ENCODE results near the gene GPR142. TPM values are rescaled to one million over a fixed set of nuclear protein-coding genes. Genes with fewer than 3 reads are reported as not detected.

GPR142 gene
- total RNA-seq, 1 experiment from 2014 or later = not detected

DNA sequence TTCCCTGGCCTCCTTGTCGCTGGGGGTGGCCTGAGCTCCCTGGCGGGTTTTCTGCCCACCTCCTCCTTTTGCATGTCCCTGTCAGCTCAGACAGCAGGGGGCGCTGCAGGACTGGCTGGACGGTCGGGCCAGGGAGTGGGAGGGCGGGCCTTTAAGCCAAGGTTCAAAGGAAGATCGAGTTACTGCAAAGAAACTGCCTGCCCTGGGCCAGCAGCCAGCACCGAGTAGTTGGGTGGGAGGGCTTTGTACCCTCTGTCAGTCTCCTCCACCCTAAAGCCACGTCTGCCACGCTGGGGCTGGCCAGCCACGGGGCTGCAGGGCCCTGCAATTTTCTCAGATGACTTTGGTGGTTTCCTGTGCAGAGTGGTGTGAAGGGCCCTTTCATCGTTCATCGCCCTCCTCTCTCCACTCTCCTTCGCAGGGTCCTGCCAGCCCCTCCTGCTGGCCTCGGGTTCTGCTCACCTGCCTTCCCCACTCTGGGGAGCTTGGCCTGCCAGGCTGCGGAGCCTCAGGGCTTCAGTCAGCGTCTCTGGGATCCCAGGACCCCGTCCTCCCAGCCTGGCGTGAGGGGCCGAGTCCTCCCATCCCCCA is 12.3 kb downstream of the GPR142 start:
- Histone ChIP-seq H3F3A (ENCODE audit: low read length, unreplicated experiment) (no peaks in the 10 kb centered on the region), H3K4me1 (ENCODE audit: insufficient read depth, low read length) (peaks cover 19% of the 10 kb centered on the region), H3K9ac (ENCODE audit: low read length) (no peak overlapping the region), H3K9me2 (replicated peaks; ENCODE audit: low read length) (no peaks in the 10 kb centered on the region), H4K20me1 (ENCODE audit: low read length) (no peaks in the 10 kb centered on the region), H3K4me2 (ENCODE audit: low read length) (peak overlapping the region; percentile 79), H3K4me3 (ENCODE audit: low read length) (peak overlapping the region; percentile 49), H3K79me2 (ENCODE audit: low read length) (no peaks in the 10 kb centered on the region), H3K27ac (ENCODE audit: low read length) (no peak overlapping the region), H3K9me3 (ENCODE audit: low read length) (no peaks in the 10 kb centered on the region), H3K36me3 (ENCODE audit: low read depth, low read length) (no peaks in the 10 kb centered on the region), H3K27me3 (ENCODE audit: low read length) (peaks cover 22% of the 10 kb centered on the region), H2AFZ (ENCODE audit: low read length) (peak overlapping the region; percentile 73)
- ChIA-PET CTCF (interaction anchor here (0.6 to 3.0 kb wide), 14 partner anchors 12 to 153 kb away, joined by 3 to 47 read pairs (median 5); partner anchors contain the start of gene GPR142), POLR2A (ENCODE audit: unreplicated experiment) (interaction anchor here (0.5 to 1.0 kb wide), 3 partner anchors 51 to 84 kb away, joined by 4 to 24 read pairs (median 4); no protein-coding TSS in a partner anchor)
- DNase-seq (peak; percentile 92), ATAC-seq (peak; percentile 83)
- no peak for TF ChIP-seq EZH2 (IDR thresholded peaks at IDR 0.05; ENCODE audit: low read length, unreplicated experiment)
- TF ChIP-seq, protein P1, sequence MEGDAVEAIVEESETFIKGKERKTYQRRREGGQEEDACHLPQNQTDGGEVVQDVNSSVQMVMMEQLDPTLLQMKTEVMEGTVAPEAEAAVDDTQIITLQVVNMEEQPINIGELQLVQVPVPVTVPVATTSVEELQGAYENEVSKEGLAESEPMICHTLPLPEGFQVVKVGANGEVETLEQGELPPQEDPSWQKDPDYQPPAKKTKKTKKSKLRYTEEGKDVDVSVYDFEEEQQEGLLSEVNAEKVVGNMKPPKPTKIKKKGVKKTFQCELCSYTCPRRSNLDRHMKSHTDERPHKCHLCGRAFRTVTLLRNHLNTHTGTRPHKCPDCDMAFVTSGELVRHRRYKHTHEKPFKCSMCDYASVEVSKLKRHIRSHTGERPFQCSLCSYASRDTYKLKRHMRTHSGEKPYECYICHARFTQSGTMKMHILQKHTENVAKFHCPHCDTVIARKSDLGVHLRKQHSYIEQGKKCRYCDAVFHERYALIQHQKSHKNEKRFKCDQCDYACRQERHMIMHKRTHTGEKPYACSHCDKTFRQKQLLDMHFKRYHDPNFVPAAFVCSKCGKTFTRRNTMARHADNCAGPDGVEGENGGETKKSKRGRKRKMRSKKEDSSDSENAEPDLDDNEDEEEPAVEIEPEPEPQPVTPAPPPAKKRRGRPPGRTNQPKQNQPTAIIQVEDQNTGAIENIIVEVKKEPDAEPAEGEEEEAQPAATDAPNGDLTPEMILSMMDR (conservative IDR thresholded peaks at IDR 0.05; ENCODE audit: low read depth, low read length) = peak; percentile 97
- BruUV-seq (replicated peaks) = no TSS peak
- intact Hi-C loops (cut with micrococcal nuclease) = loop anchor here (1.0 kb wide), 4 partner anchors 51 to 154 kb away; no protein-coding TSS in a partner anchor

DNA sequence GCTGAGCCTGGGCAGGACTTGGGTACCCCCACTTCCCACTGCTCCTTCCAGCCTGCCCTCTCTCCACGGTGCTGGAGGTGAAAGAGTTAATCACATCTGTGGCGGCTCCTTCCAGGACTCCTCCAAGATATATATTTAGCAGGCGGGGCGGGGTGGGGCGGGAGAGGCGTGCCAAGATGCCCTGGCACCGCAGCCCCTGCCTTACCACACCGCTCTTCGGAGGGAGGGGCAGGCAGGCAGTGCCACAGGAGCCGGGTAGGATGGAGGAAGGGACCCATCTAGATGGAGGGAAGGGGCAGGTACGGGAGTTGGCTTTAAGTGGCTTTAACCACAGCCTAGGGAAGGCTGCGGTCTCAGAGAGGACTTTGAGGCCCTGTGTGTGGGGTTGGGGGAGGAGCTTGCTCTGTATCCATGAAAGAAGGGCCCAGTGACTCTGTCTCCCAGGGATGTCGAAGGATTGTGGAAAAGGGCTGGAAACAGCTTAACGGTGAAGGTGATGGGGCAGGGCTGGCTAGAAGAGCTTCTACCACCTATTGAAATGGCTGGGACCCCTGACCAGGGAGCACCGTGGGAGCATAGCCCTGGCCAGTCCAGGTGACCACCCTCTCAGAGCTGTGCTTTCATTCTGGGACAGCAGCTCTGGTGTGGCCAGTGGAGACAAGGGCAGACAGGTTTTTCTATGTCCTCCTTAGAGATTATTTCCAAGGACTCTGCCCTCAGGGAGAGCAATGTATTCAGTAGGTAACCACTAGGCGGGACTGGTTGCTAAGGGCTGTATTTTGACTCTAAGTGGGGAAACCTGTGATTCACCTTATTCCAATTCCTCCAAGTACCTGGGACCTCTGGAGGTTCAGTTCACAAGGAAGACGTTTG is 13.0 kb downstream of the GPR142 start:
- H4K20me1 ChIP-seq (ENCODE audit: low read length) = no peaks in the 10 kb centered on the region
- no peak overlapping the region for H3K9ac ChIP-seq (ENCODE audit: low read length)
- ATAC-seq = peak; percentile 74
- H3K4me3 ChIP-seq (ENCODE audit: low read length) = peak overlapping the region; percentile 49
- peaks cover 18% of the 10 kb centered on the region for H3K27me3 ChIP-seq (ENCODE audit: low read length)
- no peaks in the 10 kb centered on the region for H3K9me2 ChIP-seq (replicated peaks; ENCODE audit: low read length)
- DNase-seq = peak; percentile 89
- no peaks in the 10 kb centered on the region for H3K79me2 ChIP-seq (ENCODE audit: low read length)
- no peaks in the 10 kb centered on the region for H3K9me3 ChIP-seq (ENCODE audit: low read length)
- H3K36me3 ChIP-seq (ENCODE audit: low read depth, low read length) = no peaks in the 10 kb centered on the region
- peak overlapping the region; percentile 36 for H3K27ac ChIP-seq (ENCODE audit: low read length)
- peaks cover 19% of the 10 kb centered on the region for H3K4me1 ChIP-seq (ENCODE audit: insufficient read depth, low read length)
- ChIA-PET CTCF (interaction anchor here (1.0 to 3.0 kb wide), 6 partner anchors 12 to 110 kb away, joined by 3 to 47 read pairs (median 10); partner anchors contain the start of gene GPR142), POLR2A (ENCODE audit: unreplicated experiment) (interaction anchor here (0.6 to 0.9 kb wide), 3 partner anchors 50 to 71 kb away, joined by 3 to 4 read pairs (median 3); no protein-coding TSS in a partner anchor)
- BruUV-seq (replicated peaks) = TSS peak; percentile 56
- peak overlapping the region; percentile 73 for H2AFZ ChIP-seq (ENCODE audit: low read length)
- TF ChIP-seq EZH2 (IDR thresholded peaks at IDR 0.05; ENCODE audit: low read length, unreplicated experiment) (no peak), EZH2phosphoT487 (IDR thresholded peaks at IDR 0.05; ENCODE audit: borderline replicate concordance, low read length) (no peak)
- TF ChIP-seq, protein P1 (conservative IDR thresholded peaks at IDR 0.05; ENCODE audit: low read depth, low read length) = peak; percentile 63
- intact Hi-C loops (cut with micrococcal nuclease) = loop anchor here (1.0 kb wide), 1 partner anchor 50 kb away; no protein-coding TSS in a partner anchor
- H3F3A ChIP-seq (ENCODE audit: low read length, unreplicated experiment) = no peaks in the 10 kb centered on the region
- peak overlapping the region; percentile 79 for H3K4me2 ChIP-seq (ENCODE audit: low read length)

Measured in PC-3 (cell line).